GM12892 (cell line): ENCODE results near the gene MYO16.

Experiments used
- POLR2A ChIP-seq: IDR thresholded peaks from 2 replicates; pipeline ENCODE4 v1.6.1; 2011; ENCODE audit warnings: low read depth, low read length, control low read depth
- POLR2AphosphoS5 ChIP-seq: IDR thresholded peaks from 2 replicates; pipeline ENCODE4 v1.6.1; 2011; ENCODE audit warnings: low read depth, low read length, control low read depth
- TAF1 ChIP-seq: IDR thresholded peaks from 2 replicates; pipeline ENCODE4 v1.6.1; 2011; ENCODE audit warnings: low read depth, mild to moderate bottlenecking, control low read depth, low read length, borderline replicate concordance

DNA sequence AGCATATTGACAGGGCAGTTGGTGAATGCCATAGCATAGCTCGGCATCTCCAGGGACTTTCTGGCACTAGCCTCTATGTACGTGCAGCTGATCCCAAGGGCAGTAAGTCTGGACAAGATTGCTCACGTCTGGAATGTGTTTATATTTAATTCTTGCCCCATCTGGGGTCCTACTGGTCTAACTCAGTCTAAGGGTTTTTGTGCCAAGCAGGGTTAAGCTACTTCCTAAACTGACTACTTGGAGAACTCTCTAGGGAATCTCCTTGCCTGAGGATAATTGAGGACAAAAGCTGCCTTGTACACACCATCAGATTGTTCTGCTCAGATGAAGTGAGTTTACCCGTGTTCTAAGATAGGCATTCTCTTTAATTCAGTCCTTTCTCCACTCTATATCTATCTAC lies 358.1 kb downstream of the MYO16 start:
- no peak for TF ChIP-seq POLR2AphosphoS5
- no peak for TF ChIP-seq POLR2A
- no peak for TF ChIP-seq TAF1
